ENCODE results near the gene ZNF423. TPM values are rescaled to one million over a fixed set of nuclear protein-coding genes. Genes with fewer than 3 reads are reported as not detected.

Gene ZNF423
- total RNA-seq, 1 experiment from 2014 or later, result 0.20 TPM

GRCh38 chr16:49640581-49640980 lies 215.3 kb downstream of the ZNF423 start:
- CTCF ChIA-PET, result no interaction called here
- Histone ChIP-seq H3K9me3 (no peaks in the 10 kb centered on the region), H3K4me1 (no peaks in the 10 kb centered on the region), H3K27me3 (replicated peaks; ENCODE audit: control insufficient read depth, insufficient read depth, low read length) (peaks cover 4% of the 10 kb centered on the region), H3K36me3 (ENCODE audit: control insufficient read depth, insufficient read depth, low read length) (no peaks in the 10 kb centered on the region), H3K4me3 (ENCODE audit: low read depth, low read length) (no peak overlapping the region)
- H3K27me3 Mint-ChIP-seq (ENCODE audit: insufficient read depth, unreplicated experiment), result peaks cover 15% of the 10 kb centered on the region
- H3K9me3 Mint-ChIP-seq (ENCODE audit: unreplicated experiment), result no peaks in the 10 kb centered on the region
- no peaks in the 10 kb centered on the region for H3K36me3 Mint-ChIP-seq (ENCODE audit: insufficient read depth, unreplicated experiment)
- H3K27ac Mint-ChIP-seq (ENCODE audit: unreplicated experiment), result no peak overlapping the region
- H3K4me3 Mint-ChIP-seq (ENCODE audit: unreplicated experiment), result no peak overlapping the region
- BruUV-seq (replicated peaks), result no TSS peak
- intact Hi-C loops (cut with micrococcal nuclease; ENCODE audit: unreplicated experiment), result no loop called here
- POLR2A ChIA-PET, result no interaction called here
- TF ChIP-seq CTCF (IDR thresholded peaks at IDR 0.05; ENCODE audit: insufficient read depth in 1 of 2, low read depth in 1 of 2, low read length in 1 of 2, severe bottlenecking in 1 of 2, unreplicated experiment in 1 of 2), result no peak
- H3K4me1 Mint-ChIP-seq (ENCODE audit: low read depth, unreplicated experiment), result no peaks in the 10 kb centered on the region
- no peak for DNase-seq

DNA sequence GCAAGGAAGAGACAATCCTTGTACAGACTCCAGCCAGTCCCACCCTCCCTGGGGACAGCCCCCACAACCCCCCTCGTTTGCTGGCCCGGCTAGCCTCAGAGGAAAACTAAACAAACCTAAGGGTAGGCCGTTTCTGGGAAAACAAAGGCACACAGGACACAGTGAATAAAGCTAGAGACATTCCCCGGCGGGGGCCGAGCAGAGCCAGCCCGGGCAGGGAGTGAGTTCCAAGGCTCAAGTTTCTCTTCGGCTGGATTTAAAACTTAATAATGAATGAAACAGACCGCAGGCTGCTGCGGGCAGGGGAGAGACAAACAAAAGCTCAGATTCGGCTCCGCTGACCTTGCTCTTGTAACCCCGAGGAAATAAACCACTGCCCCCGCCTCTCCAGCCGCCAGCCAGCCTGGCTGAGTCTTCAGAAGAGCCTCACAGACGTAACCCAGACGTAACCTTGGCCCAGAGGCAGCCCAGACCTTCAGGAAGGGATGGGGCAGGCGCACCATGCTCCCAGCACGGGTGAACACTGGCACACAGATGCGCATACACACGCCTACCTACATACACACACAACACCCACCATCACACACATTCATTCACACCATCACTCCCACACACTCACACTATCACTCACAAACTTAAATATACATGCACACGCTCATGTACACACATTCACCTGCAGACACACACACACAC lies 216.0 kb downstream of the ZNF423 start:
- CTCF ChIA-PET, result no interaction called here
- Mint-ChIP-seq H3K36me3 (ENCODE audit: insufficient read depth, unreplicated experiment) (no peaks in the 10 kb centered on the region), H3K27ac (ENCODE audit: unreplicated experiment) (no peak overlapping the region), H3K27me3 (ENCODE audit: insufficient read depth, unreplicated experiment) (peaks cover 15% of the 10 kb centered on the region), H3K4me1 (ENCODE audit: low read depth, unreplicated experiment) (no peaks in the 10 kb centered on the region), H3K9me3 (ENCODE audit: unreplicated experiment) (no peaks in the 10 kb centered on the region), H3K4me3 (ENCODE audit: unreplicated experiment) (no peak overlapping the region)
- intact Hi-C loops (cut with micrococcal nuclease; ENCODE audit: unreplicated experiment), result no loop called here
- no peaks in the 10 kb centered on the region for H3K4me1 ChIP-seq
- TF ChIP-seq CTCF (IDR thresholded peaks at IDR 0.05; ENCODE audit: insufficient read depth in 1 of 2, low read depth in 1 of 2, low read length in 1 of 2, severe bottlenecking in 1 of 2, unreplicated experiment in 1 of 2), result no peak
- no peaks in the 10 kb centered on the region for H3K36me3 ChIP-seq (ENCODE audit: control insufficient read depth, insufficient read depth, low read length)
- no peak overlapping the region for H3K4me3 ChIP-seq (ENCODE audit: low read depth, low read length)
- no TSS peak for BruUV-seq (replicated peaks)
- DNase-seq, result no peak
- POLR2A ChIA-PET, result no interaction called here
- H3K9me3 ChIP-seq, result no peaks in the 10 kb centered on the region
- peaks cover 4% of the 10 kb centered on the region for H3K27me3 ChIP-seq (replicated peaks; ENCODE audit: control insufficient read depth, insufficient read depth, low read length)

DNA sequence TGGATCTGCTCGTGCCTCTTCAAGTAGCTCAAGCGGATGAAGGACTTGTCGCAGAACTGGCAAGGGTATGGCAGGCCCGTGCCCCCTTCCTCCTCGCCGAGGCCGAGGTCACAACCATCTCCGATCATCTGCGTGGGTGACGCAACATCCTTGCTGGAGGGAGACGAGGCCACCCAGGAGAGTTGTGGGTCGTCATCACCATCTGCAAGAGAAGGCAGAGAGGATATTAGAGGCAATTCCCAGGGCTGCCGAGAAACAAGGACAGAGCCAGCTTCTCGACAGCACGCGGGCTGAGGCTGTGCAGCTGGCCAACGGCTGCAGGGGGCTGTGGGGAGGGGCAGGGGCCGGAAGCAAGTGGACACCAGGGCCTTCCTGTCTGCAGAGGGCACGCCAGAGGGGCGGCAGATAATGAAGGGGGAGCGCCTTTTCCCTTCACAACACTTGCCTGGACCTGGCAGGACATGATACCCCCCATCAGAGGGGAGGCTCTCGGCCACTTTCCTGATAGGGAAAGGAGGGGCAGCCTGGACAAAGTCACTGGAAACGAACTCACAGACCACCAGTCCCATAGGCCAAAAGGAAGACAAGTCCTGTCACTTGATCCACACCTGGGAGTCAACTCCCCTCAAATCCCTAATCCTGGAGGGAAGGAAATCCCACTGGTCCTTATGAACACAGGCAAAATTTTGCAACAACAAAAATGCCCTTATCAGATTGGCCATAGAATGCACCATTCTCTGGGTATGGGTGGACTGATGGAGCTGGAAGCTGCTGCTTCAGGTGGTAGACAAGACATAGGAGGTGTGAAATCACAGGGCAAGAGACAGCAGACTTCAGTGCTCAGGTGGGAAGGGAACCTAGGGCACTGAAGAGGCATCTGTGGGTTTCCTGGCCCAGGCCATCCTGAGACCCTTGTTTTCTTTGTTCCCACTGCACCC lies 217.0 kb downstream of the ZNF423 start:
- no TSS peak for BruUV-seq (replicated peaks)
- no peak for TF ChIP-seq CTCF (IDR thresholded peaks at IDR 0.05; ENCODE audit: insufficient read depth in 1 of 2, low read depth in 1 of 2, low read length in 1 of 2, severe bottlenecking in 1 of 2, unreplicated experiment in 1 of 2)
- no peak for DNase-seq
- Mint-ChIP-seq H3K27me3 (ENCODE audit: insufficient read depth, unreplicated experiment) (peaks cover 15% of the 10 kb centered on the region), H3K36me3 (ENCODE audit: insufficient read depth, unreplicated experiment) (no peaks in the 10 kb centered on the region), H3K27ac (ENCODE audit: unreplicated experiment) (no peak overlapping the region), H3K4me1 (ENCODE audit: low read depth, unreplicated experiment) (no peaks in the 10 kb centered on the region), H3K9me3 (ENCODE audit: unreplicated experiment) (no peaks in the 10 kb centered on the region), H3K4me3 (ENCODE audit: unreplicated experiment) (no peak overlapping the region)
- Histone ChIP-seq H3K4me1 (no peaks in the 10 kb centered on the region), H3K9me3 (no peaks in the 10 kb centered on the region), H3K36me3 (ENCODE audit: control insufficient read depth, insufficient read depth, low read length) (no peaks in the 10 kb centered on the region), H3K4me3 (ENCODE audit: low read depth, low read length) (no peak overlapping the region), H3K27me3 (replicated peaks; ENCODE audit: control insufficient read depth, insufficient read depth, low read length) (peaks cover 4% of the 10 kb centered on the region)
- POLR2A ChIA-PET, result no interaction called here
- intact Hi-C loops (cut with micrococcal nuclease; ENCODE audit: unreplicated experiment), result no loop called here
- CTCF ChIA-PET, result no interaction called here
